Esophagus squamous epithelium (tissue), 4 donors: Measurements from ENCODE around the gene RAB14.

ENCODE experiments used
- POLR2A ChIP-seq, 4 donors: fragments of 450-650 bp; IDR thresholded peaks; one replicate each; pipeline ENCODE4 v1.6.1; 2017; ENCODE audit warnings: antibody characterized with exemption in 4 of 4, mild to moderate bottlenecking in 4 of 4, moderate library complexity in 3 of 4
- TF ChIP-seq, protein P1 (sequence below), 6 experiments: fragments of 450-650 bp in 4 of 6; fragments of 200-600 bp in 2 of 6; sonication (generic) in 2 of 6; IDR thresholded peaks; one replicate each; pipeline ENCODE4 v1.5.1; 2016 to 2019; ENCODE audit warnings: antibody characterized with exemption in 6 of 6, mild to moderate bottlenecking in 4 of 6, moderate library complexity in 4 of 6

GRCh38 chr9:121246821-121247561 lies 45.3 kb upstream of the RAB14 start:
- TF ChIP-seq POLR2A (IDR thresholded peaks at IDR 0.05) = no peak
- TF ChIP-seq, protein P1, sequence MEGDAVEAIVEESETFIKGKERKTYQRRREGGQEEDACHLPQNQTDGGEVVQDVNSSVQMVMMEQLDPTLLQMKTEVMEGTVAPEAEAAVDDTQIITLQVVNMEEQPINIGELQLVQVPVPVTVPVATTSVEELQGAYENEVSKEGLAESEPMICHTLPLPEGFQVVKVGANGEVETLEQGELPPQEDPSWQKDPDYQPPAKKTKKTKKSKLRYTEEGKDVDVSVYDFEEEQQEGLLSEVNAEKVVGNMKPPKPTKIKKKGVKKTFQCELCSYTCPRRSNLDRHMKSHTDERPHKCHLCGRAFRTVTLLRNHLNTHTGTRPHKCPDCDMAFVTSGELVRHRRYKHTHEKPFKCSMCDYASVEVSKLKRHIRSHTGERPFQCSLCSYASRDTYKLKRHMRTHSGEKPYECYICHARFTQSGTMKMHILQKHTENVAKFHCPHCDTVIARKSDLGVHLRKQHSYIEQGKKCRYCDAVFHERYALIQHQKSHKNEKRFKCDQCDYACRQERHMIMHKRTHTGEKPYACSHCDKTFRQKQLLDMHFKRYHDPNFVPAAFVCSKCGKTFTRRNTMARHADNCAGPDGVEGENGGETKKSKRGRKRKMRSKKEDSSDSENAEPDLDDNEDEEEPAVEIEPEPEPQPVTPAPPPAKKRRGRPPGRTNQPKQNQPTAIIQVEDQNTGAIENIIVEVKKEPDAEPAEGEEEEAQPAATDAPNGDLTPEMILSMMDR (IDR thresholded peaks at IDR 0.05) = no peak
